Measurements from ENCODE around the gene OSR1. TPM values are rescaled to one million over a fixed set of nuclear protein-coding genes. Genes with fewer than 3 reads are reported as not detected.

Gene OSR1
- polyA plus RNA-seq, 4 donors = 0.27 to 12.2 (median 2.2) TPM; not detected in 1

GRCh38 chr2:19362094-19362754, 3.8 kb upstream of the OSR1 start:
- no peak for FAIRE-seq

DNA sequence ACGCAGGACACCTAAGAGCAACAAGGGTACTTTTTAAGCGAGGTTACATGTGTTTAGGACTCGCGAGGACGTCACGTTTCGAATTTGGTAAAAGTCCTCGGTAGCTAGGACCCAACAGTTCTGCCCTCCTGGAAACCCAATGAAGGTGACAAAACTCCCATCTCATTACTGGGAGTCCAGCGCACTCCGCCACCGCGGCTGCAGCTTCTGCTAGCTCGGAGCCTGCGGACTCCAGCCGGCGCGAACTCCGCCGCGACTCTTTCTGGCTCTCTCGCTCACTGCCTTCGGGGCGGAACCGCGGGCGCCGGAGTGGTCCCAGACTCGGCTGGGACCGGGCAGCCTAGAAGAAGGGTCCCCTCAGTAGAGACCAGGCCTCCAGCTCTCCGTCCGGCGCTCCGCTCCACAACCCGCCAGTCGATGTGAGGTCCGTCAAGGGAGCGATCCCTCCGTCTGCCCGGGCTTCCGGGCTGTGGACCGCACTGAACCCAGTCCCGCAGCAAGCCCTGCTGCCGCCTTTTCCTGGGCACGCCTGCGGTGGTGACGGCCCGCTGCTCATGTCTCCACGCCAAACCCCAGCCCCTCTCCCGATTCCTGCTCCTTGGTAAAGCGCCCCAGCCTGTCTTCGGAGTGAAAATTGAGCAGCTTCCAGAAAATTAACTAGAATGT, 3.0 kb upstream of the OSR1 start:
- Histone ChIP-seq H3K27me3 (ENCODE audit: control insufficient read depth in 3 of 3, insufficient read depth in 3 of 3, low read length in 3 of 3) (peaks cover 3 to 80% (median 24%) of the 10 kb centered on the region in 3 donors), H3K36me3 (ENCODE audit: control insufficient read depth in 3 of 3, insufficient read depth in 2 of 3, low read depth in 1 of 3, low read length in 3 of 3) (no peaks in the 10 kb centered on the region), H3K27ac (ENCODE audit: low read depth in 1 of 3, low read length in 2 of 3) (peak overlapping the region in 1 of 3 donors; percentile 12), H3K9me3 (ENCODE audit: control insufficient read depth in 2 of 2, insufficient read depth in 1 of 2, low read depth in 1 of 2, low read length in 1 of 2) (no peaks in the 10 kb centered on the region), H3K4me1 (ENCODE audit: control insufficient read depth in 3 of 3, insufficient read depth in 2 of 3, low read depth in 1 of 3, low read length in 2 of 3) (peaks cover 0 to 31% (median 7%) of the 10 kb centered on the region in 3 donors), H3K4me3 (ENCODE audit: low read depth in 1 of 3, low read length in 3 of 3) (peak overlapping the region in 2 of 3 donors; percentile 51)
- WGBS, 3 donors = 1 to 7% (median 6%) methylated on average over 50 to 51 of the region's 51 CpGs
- peak; percentile 26 to 66 for DNase-seq
- FAIRE-seq = no peak

More at GRCh38 chr2:19362094-19362754, 3.8 kb upstream of the OSR1 start:
- Histone ChIP-seq H3K4me1 (ENCODE audit: control insufficient read depth in 3 of 3, insufficient read depth in 2 of 3, low read depth in 1 of 3, low read length in 2 of 3) (peaks cover 0 to 31% (median 7%) of the 10 kb centered on the region in 3 donors), H3K4me3 (ENCODE audit: low read depth in 1 of 3, low read length in 3 of 3) (peak overlapping the region; percentile 51 to 52 (median 51)), H3K36me3 (ENCODE audit: control insufficient read depth in 3 of 3, insufficient read depth in 2 of 3, low read depth in 1 of 3, low read length in 3 of 3) (no peaks in the 10 kb centered on the region), H3K27me3 (ENCODE audit: control insufficient read depth in 3 of 3, insufficient read depth in 3 of 3, low read length in 3 of 3) (peaks cover 0 to 78% (median 19%) of the 10 kb centered on the region in 3 donors), H3K27ac (ENCODE audit: low read depth in 1 of 3, low read length in 2 of 3) (no peak overlapping the region), H3K9me3 (ENCODE audit: control insufficient read depth in 2 of 2, insufficient read depth in 1 of 2, low read depth in 1 of 2, low read length in 1 of 2) (no peaks in the 10 kb centered on the region)
- WGBS, 3 donors = 1% methylated on average over 16 of the region's 16 CpGs
- DNase-seq = peak; percentile 63 to 68

DNA sequence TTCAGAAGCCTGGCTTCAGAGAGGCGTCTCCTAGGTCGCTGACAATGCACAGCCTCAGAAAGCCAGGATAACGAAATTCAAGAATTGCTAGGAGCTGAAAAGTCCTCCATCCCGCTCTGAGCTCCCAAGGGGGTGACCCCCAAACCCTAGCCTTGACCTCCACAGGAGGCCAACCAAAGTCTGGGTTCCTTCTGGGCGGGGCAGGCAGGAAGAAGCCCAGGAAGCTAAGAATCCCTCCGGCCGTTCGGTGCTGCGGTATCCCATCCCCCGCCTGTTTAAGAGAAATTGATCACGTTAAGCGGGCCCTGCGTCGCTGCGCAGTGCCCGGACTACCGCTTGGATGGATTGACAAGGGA, 2.5 kb upstream of the OSR1 start:
- 9 to 33% (median 29%) methylated on average over 17 of the region's 17 CpGs for WGBS, 3 donors
- Histone ChIP-seq H3K9me3 (ENCODE audit: control insufficient read depth in 2 of 2, insufficient read depth in 1 of 2, low read depth in 1 of 2, low read length in 1 of 2) (no peaks in the 10 kb centered on the region), H3K36me3 (ENCODE audit: control insufficient read depth in 3 of 3, insufficient read depth in 2 of 3, low read depth in 1 of 3, low read length in 3 of 3) (no peaks in the 10 kb centered on the region), H3K4me3 (ENCODE audit: low read depth in 1 of 3, low read length in 3 of 3) (peak overlapping the region in 1 of 3 donors; percentile 51), H3K4me1 (ENCODE audit: control insufficient read depth in 3 of 3, insufficient read depth in 2 of 3, low read depth in 1 of 3, low read length in 2 of 3) (peaks cover 0 to 31% (median 7%) of the 10 kb centered on the region in 3 donors), H3K27me3 (ENCODE audit: control insufficient read depth in 3 of 3, insufficient read depth in 3 of 3, low read length in 3 of 3) (peaks cover 6 to 85% (median 29%) of the 10 kb centered on the region in 3 donors), H3K27ac (ENCODE audit: low read depth in 1 of 3, low read length in 2 of 3) (no peak overlapping the region)
- DNase-seq (no peak), FAIRE-seq (no peak)

DNA sequence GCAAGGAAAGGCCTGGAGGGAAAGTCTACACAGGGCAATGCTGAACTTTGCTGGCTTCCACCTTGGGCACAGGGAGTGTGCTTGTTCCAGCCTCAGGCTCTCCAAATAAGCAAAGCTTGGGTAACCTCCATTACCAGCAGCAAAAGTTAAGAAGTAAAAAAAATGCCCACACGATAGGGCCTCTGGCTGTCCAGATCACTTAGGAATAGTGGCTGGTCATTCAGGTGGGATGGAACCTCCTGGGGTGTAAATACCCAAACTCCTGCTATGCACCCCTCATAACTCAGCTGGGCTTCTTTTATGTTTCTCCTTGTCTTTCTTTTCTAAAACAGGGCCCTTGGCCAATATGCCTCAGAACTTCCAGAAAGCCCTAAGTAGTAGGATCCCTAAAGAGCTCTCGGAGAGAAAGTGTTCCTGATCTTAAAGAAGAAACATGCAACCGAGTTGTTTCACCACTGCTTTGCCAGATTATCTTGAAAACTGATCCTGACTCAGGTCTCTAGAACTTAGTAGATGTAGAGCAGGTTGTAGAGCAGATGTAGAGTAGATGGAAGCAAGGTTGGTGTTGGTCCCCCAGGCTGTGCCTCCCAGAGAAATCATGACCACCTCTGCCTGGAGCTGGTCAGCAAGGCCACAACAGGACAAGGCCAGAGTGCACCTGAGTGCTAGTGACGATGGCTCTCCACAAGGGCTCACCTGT, 2.0 kb upstream of the OSR1 start:
- peaks cover 0 to 31% (median 7%) of the 10 kb centered on the region in 3 donors for H3K4me1 ChIP-seq (ENCODE audit: control insufficient read depth in 3 of 3, insufficient read depth in 2 of 3, low read depth in 1 of 3, low read length in 2 of 3)
- no peaks in the 10 kb centered on the region for H3K9me3 ChIP-seq (ENCODE audit: control insufficient read depth in 2 of 2, insufficient read depth in 1 of 2, low read depth in 1 of 2, low read length in 1 of 2)
- peaks cover 6 to 89% (median 34%) of the 10 kb centered on the region in 3 donors for H3K27me3 ChIP-seq (ENCODE audit: control insufficient read depth in 3 of 3, insufficient read depth in 3 of 3, low read length in 3 of 3)
- no peak for DNase-seq
- 68 to 80% (median 71%) methylated on average over 4 of the region's 4 CpGs for WGBS, 3 donors
- no peak overlapping the region for H3K27ac ChIP-seq (ENCODE audit: low read depth in 1 of 3, low read length in 2 of 3)
- no peak for FAIRE-seq
- H3K4me3 ChIP-seq (ENCODE audit: low read depth in 1 of 3, low read length in 3 of 3) = no peak overlapping the region
- no peaks in the 10 kb centered on the region for H3K36me3 ChIP-seq (ENCODE audit: control insufficient read depth in 3 of 3, insufficient read depth in 2 of 3, low read depth in 1 of 3, low read length in 3 of 3)

- DNase-seq = no peak
- H3K4me1 ChIP-seq (ENCODE audit: control insufficient read depth in 3 of 3, insufficient read depth in 2 of 3, low read depth in 1 of 3, low read length in 2 of 3) = peaks cover 0 to 31% (median 7%) of the 10 kb centered on the region in 3 donors
- H3K4me3 ChIP-seq (ENCODE audit: low read depth in 1 of 3, low read length in 3 of 3) = no peak overlapping the region
- H3K9me3 ChIP-seq (ENCODE audit: control insufficient read depth in 2 of 2, insufficient read depth in 1 of 2, low read depth in 1 of 2, low read length in 1 of 2) = no peaks in the 10 kb centered on the region
- H3K27me3 ChIP-seq (ENCODE audit: control insufficient read depth in 3 of 3, insufficient read depth in 3 of 3, low read length in 3 of 3) = peaks cover 8 to 94% (median 42%) of the 10 kb centered on the region in 3 donors
- WGBS, 3 donors = 62 to 71% (median 64%) methylated on average over 4 of the region's 4 CpGs
- no peak overlapping the region for H3K27ac ChIP-seq (ENCODE audit: low read depth in 1 of 3, low read length in 2 of 3)
- no peaks in the 10 kb centered on the region for H3K36me3 ChIP-seq (ENCODE audit: control insufficient read depth in 3 of 3, insufficient read depth in 2 of 3, low read depth in 1 of 3, low read length in 3 of 3)
- no peak for FAIRE-seq
Measured at GRCh38 chr2:19359456-19359855, 1.0 kb upstream of the OSR1 start.

- Histone ChIP-seq H3K9me3 (ENCODE audit: control insufficient read depth in 2 of 2, insufficient read depth in 1 of 2, low read depth in 1 of 2, low read length in 1 of 2) (no peaks in the 10 kb centered on the region), H3K27ac (ENCODE audit: low read depth in 1 of 3, low read length in 2 of 3) (no peak overlapping the region), H3K4me1 (ENCODE audit: control insufficient read depth in 3 of 3, insufficient read depth in 2 of 3, low read depth in 1 of 3, low read length in 2 of 3) (peaks cover 0 to 31% (median 7%) of the 10 kb centered on the region in 3 donors), H3K36me3 (ENCODE audit: control insufficient read depth in 3 of 3, insufficient read depth in 2 of 3, low read depth in 1 of 3, low read length in 3 of 3) (no peaks in the 10 kb centered on the region), H3K27me3 (ENCODE audit: control insufficient read depth in 3 of 3, insufficient read depth in 3 of 3, low read length in 3 of 3) (peaks cover 8 to 95% (median 46%) of the 10 kb centered on the region in 3 donors), H3K4me3 (ENCODE audit: low read depth in 1 of 3, low read length in 3 of 3) (peak overlapping the region in 1 of 3 donors; percentile 37)
- DNase-seq (no peak), FAIRE-seq (no peak)
- 7 to 12% (median 9%) methylated on average over 14 of the region's 14 CpGs for WGBS, 3 donors
Measured at GRCh38 chr2:19359021-19359357, 566 bp upstream of the OSR1 start.

DNA sequence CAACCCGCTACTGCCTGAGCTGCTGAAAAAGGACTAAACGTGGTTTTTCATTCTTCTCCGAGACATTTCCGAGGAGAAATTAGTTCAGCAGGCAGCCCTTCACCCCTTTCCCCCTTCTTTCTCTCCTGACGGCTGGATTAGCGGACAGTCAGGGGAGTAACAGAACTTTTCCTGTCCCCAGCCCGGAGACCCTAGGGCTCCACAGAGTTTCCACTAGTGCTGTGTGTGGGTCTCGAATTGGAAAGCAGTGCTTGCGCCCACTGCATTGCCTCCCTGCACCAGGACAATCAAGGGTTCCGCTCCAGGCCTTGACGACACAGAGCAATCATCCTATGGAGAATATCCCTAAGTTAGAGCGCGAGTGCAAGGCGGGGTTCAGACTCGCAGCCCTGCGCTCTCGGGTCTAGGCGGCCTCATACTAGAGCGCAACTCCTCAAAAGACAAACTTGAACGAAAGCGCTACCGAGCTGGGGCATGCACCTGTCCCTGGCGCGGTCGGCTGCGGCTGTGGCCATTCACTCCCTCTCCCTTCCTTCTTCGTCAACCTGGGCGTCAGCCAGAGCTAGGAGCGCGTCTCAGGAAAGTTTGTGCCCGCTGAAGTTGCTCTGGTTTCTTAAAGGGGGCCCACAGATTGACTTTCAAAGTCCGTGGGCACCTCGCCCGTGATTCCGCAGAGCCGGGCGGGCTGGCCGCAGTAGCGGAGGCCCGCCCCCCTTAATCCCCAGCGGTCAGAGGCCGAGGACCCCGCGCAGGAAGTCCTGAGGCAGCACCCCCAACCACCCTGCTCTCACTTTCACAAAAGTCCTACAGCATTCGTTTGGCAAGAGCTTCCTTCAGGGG, 801 bp downstream of the OSR1 start:
- Histone ChIP-seq H3K27ac (ENCODE audit: low read depth in 1 of 3, low read length in 2 of 3) (peak overlapping the region in 1 of 3 donors; percentile 9), H3K9me3 (ENCODE audit: control insufficient read depth in 2 of 2, insufficient read depth in 1 of 2, low read depth in 1 of 2, low read length in 1 of 2) (no peaks in the 10 kb centered on the region), H3K4me1 (ENCODE audit: control insufficient read depth in 3 of 3, insufficient read depth in 2 of 3, low read depth in 1 of 3, low read length in 2 of 3) (peaks cover 0 to 25% (median 7%) of the 10 kb centered on the region in 3 donors), H3K4me3 (ENCODE audit: low read depth in 1 of 3, low read length in 3 of 3) (peak overlapping the region in 2 of 3 donors; percentile 35 to 59), H3K27me3 (ENCODE audit: control insufficient read depth in 3 of 3, insufficient read depth in 3 of 3, low read length in 3 of 3) (peaks cover 11 to 96% (median 59%) of the 10 kb centered on the region in 3 donors), H3K36me3 (ENCODE audit: control insufficient read depth in 3 of 3, insufficient read depth in 2 of 3, low read depth in 1 of 3, low read length in 3 of 3) (no peaks in the 10 kb centered on the region)
- DNase-seq (peak in 1 of 2 donors; percentile 54), FAIRE-seq (no peak)
- WGBS, 3 donors = 4 to 6% (median 5%) methylated on average over 45 of the region's 45 CpGs
